Cardiac fibroblast (primary cell): Measurements from ENCODE around the gene SPINT3.

Source experiments
- DNase-seq, 2 donors: peaks; one replicate each; pipeline versions ENCODE4 v3.0.0 to v3.0.0-alpha.2; 2010; ENCODE audit warnings: low read depth in 2 of 2
- H3K4me3 ChIP-seq, 2 donors: replicated peaks in 1 of 2; 1 replicate in 1 of 2; 2 replicates in 1 of 2; pipeline ENCODE4 v1.5.1; 2011; ENCODE audit warnings: low read depth in 2 of 2, low read length in 2 of 2, mild to moderate bottlenecking in 2 of 2, moderate library complexity in 1 of 2
- CTCF ChIP-seq: IDR thresholded peaks from one replicate; pipeline ENCODE4 v1.5.1; 2011; ENCODE audit warnings: low read depth, mild to moderate bottlenecking, low read length, inconsistent platforms

Gene SPINT3

GRCh38 chr20:45515147-45515913 is at the start of gene SPINT3:
SPINT3 (minus strand) TSS chr20:45515622; CDS start chr20:45515608, 14 bp downstream.
- no peak within 1 kb of the TSS for H3K4me3 ChIP-seq
- DNase-seq = no peak
- TF ChIP-seq CTCF = no peak

GRCh38 chr20:45564760-45565276 is 49.4 kb upstream of the SPINT3 start:
- DNase-seq = no peak
- TF ChIP-seq CTCF = no peak
- no peak overlapping the region for H3K4me3 ChIP-seq

- no peak overlapping the region for H3K4me3 ChIP-seq
- no peak for DNase-seq
- no peak for TF ChIP-seq CTCF
Observed at GRCh38 chr20:45555198-45555597, 39.8 kb upstream of the SPINT3 start.

- H3K4me3 ChIP-seq = no peak overlapping the region
- no peak for DNase-seq
- TF ChIP-seq CTCF = no peak
Observed at GRCh38 chr20:45552456-45552855, 37.0 kb upstream of the SPINT3 start.

- no peak for DNase-seq
- no peak for TF ChIP-seq CTCF
- H3K4me3 ChIP-seq = no peak overlapping the region
Observed at GRCh38 chr20:45550765-45551164, 35.3 kb upstream of the SPINT3 start.

- no peak for TF ChIP-seq CTCF
- H3K4me3 ChIP-seq = no peak overlapping the region
- no peak for DNase-seq
Observed at GRCh38 chr20:45548410-45548809, 33.0 kb upstream of the SPINT3 start.
